Choroid plexus epithelial cell (primary cell): ENCODE measurements around the gene OR2A2.

Source experiments
- DNase-seq: peaks from one replicate; pipeline ENCODE4 v3.0.0-alpha.2; 2010; ENCODE audit warnings: low read depth
- H3K4me3 ChIP-seq: 2 replicates; pipeline ENCODE4 v1.5.1; 2011; ENCODE audit warnings: low read depth, mild to moderate bottlenecking, control low read depth, low read length, moderate library complexity
- TF ChIP-seq, protein P1 (sequence below): conservative IDR thresholded peaks from 2 replicates; pipeline ENCODE4 v1.5.1; 2011; ENCODE audit warnings: low read depth, mild to moderate bottlenecking, control low read depth, inconsistent platforms, low read length, moderate library complexity

The OR2A2 gene

DNA sequence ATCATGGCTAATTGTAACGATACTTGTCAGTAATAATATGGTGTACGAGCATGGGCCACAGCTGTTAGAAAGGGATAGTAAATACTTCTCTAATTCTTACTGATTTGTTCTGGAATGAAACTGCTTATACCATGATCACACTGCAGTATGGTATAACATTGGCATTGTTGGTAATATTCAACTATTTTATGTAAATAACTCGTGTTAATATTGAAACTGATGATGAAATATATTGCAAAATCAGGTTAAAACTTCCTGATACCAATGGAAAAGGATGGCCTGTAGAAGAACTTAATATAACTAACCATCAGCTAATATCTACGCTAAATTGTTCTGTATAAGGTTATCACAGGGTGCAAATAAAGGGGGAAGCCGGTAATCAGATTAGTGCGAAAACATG lies 23.9 kb downstream of the OR2A2 start:
- TF ChIP-seq, protein P1, sequence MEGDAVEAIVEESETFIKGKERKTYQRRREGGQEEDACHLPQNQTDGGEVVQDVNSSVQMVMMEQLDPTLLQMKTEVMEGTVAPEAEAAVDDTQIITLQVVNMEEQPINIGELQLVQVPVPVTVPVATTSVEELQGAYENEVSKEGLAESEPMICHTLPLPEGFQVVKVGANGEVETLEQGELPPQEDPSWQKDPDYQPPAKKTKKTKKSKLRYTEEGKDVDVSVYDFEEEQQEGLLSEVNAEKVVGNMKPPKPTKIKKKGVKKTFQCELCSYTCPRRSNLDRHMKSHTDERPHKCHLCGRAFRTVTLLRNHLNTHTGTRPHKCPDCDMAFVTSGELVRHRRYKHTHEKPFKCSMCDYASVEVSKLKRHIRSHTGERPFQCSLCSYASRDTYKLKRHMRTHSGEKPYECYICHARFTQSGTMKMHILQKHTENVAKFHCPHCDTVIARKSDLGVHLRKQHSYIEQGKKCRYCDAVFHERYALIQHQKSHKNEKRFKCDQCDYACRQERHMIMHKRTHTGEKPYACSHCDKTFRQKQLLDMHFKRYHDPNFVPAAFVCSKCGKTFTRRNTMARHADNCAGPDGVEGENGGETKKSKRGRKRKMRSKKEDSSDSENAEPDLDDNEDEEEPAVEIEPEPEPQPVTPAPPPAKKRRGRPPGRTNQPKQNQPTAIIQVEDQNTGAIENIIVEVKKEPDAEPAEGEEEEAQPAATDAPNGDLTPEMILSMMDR: no peak
- DNase-seq: no peak
- H3K4me3 ChIP-seq: no peak overlapping the region

DNA sequence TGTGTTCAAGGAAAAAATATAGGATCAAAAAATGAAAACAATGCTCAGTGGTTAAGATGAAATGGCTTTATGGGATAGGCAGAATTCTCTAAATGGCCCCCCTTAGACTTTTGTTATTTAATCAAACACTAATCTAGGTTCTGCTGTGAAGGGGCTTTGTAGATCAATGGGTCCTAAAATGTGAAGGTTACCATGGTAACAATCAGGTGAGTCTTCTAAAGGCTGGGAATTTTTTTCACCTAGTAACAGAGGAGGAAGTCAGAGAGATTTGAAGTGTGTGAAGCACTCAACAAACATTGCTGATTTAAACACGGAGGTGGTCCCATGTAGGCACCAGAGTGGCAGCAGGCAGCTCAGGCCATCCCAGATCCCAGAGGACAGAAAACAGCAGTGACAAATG lies 24.7 kb downstream of the OR2A2 start:
- TF ChIP-seq, protein P1: no peak
- H3K4me3 ChIP-seq: no peak overlapping the region
- DNase-seq: no peak

DNA sequence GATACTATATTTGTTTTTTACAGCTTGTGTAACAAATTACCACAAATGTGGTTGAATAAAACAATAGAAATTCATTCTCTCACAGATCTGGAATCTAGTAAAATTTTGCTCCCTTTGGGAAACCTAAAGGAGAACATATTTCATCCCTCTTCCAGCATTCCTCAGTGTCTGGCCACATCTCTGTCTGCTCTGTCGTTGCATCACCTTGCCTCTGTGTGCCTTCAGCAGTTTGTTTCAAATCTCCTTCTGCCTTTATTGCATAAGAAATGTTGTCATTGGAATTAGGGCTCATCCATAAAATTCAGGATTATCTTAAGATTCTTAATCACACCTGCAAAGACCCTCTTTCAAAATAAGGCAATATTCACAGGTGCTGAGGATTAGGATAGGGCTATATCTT lies 28.1 kb downstream of the OR2A2 start:
- DNase-seq: no peak
- H3K4me3 ChIP-seq: no peak overlapping the region
- TF ChIP-seq, protein P1: no peak

DNA sequence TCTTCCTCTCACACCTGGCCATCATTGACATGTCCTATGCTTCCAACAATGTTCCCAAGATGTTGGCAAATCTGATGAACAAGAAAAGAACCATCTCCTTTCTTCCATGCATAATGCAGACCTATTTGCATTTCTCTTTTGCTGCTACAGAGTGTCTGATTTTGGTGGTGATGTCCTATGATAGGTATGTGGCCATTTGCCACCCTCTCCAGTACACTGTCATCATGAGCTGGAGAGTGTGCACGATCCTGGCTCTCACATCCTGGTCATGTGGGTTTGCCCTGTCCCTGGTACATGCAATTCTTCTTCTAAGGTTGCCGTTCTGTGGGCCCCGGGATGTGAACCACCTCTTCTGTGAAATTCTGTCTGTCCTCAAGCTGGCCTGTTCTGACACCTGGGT lies 32.8 kb downstream of the OR2A2 start:
- DNase-seq: no peak
- no peak overlapping the region for H3K4me3 ChIP-seq
- TF ChIP-seq, protein P1: no peak

DNA sequence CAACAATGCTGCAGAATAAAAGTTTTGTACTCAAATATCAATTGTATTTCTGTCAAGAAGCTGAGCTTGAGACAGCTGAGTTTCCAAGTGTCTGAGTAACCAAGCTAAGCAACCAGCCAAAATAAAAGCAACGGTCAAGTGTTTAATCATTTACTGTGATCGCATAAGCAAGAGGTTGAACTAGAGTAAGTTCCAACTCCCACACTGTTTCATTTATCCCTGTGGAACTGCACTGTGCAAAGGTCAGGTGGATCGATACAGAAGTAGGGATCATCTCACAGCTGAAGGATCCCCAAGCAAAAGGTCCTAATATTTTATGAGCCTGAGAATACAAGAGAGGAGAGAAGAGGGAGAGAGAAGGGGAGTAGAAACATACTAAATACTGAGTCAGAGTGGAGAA lies 35.0 kb downstream of the OR2A2 start:
- TF ChIP-seq, protein P1: no peak
- no peak overlapping the region for H3K4me3 ChIP-seq

DNA sequence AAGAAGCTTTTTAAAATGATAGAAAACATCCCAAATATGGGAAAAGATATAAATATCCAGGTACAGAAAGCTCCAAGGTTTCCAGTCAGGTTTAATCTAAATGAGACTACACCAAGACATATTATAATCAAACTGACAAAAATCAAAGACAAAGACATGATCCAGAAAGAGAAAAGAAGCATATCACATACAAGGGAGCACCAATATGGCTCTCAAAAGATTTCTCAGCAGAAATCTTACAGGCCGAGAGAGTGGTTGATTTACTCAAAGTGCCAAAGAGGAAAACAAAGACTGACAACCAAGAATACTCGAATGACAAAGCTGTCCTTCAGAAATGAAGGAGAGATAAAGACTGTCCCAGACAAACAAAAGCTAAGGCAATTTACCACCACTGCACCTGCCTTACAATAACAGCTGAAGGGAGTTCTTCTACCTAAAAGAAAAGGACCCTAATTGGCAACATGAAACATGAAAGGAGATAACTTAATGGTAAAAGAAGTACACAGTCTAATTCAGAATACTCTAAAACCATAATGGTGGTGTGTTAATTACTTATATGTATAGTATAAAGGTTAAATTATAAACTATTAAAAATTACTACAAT lies 38.9 kb downstream of the OR2A2 start:
- TF ChIP-seq, protein P1: no peak
- no peak overlapping the region for H3K4me3 ChIP-seq
- no peak for DNase-seq

More for the DNA sequence above, 35.0 kb downstream of the OR2A2 start:
- no peak for DNase-seq

DNA sequence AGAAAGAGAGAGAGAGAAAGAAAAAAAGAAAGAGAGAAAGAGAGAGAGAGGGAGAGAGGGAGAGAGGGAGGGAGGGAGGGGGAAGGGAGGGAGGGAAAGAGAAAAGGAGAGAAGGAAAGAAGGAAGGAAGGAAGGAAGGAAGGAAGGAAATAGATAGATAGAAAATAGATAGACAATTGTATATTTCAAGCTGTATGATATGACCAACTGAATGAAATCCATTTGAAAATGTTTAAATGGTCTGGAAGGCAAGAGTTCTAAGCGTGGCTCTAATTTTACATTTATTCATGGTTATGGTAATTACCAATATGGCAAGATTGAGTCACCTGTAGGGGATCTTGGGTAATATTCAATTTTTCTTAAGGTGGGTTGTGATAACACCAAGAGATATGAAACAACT lies 49.5 kb downstream of the OR2A2 start:
- TF ChIP-seq, protein P1: no peak
- DNase-seq: no peak
- no peak overlapping the region for H3K4me3 ChIP-seq
